NCI-H524 treated with DMSO at 0.1 percent for 48 hours (cell line): ENCODE measurements around the gene OTOP3.

Experiments used
- DNase-seq: peaks from one replicate; lab custom pipeline; 2025; lab: John Stamatoyannopoulos, UW

The OTOP3 gene

DNA sequence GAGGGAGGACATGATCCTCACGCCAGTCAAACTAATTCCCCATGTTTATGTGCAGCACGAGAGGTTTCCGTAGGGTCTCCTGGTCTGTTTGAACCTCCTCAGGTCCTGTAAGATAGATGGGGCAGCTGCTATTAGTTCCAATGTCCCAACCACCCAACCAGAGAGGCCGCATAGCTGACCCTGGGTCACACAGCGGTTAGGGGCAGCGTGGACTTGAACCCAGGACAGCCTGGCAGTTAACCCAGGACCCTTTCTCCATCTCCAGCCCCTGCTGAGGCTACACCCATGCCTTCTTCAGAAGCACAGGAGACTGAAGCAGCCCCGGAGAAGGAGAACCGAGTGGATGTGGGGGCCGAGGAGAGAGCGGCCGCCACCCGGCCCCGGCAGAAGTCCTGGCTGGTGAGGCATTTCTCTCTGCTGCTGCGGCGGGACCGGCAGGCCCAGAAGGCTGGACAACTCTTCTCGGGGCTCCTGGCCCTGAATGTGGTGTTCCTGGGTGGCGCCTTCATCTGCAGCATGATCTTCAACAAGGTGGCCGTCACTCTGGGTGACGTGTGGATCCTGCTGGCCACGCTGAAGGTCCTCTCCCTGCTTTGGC, 5.5 kb downstream of the OTOP3 start:
- DNase-seq, result no peak

DNA sequence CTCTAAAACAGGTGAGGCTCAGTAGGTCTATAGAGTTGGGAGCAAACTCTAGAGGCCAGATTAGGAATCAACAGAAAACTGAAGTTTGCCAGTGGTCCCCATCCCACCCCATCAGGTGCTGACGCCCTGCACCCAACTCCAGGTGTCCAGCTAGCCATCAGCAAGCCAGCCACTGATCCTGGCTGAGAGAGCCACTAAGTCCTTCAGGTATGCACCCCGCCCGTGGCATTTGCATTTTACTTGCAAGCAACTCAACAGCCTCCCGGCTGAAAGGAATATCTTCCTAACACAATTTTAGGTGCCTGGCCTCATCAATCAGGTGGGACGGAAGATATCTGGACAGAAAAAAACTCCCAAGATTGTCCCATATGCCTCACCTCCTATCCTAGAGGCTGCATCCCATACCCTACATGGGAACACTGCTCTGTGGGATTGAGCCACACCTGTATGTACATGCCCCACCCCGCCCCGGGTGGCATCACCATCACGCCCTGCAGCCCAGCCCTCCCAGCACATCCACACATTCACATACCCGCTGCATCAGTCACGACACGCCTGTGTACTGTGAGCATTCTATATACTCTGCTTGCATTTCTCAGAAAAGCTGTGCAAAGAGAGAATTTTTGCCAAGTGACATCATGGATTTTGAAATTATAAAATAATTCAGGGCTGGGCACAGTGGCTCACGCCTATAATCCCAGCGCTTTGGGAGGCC, 8.3 kb downstream of the OTOP3 start:
- DNase-seq, result no peak

DNA sequence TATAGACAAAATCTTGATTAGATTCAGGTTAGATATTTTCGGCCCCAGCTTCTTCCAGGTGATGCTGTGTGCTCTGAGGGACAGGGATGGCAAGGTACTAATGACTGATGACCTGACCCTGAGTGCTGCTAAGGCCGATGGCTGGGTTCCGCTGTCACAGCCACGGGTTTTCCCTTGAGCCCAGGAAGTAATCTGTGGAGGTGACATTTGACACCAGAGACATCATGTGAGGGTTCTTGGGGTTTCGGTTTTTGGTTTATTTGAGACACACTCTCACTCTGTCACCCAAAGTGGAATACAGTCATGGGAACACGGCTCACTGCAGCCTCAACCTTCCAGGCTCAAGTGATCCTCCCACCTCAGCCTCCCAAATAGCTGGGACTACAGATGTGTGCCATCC, 9.8 kb downstream of the OTOP3 start:
- no peak for DNase-seq

DNA sequence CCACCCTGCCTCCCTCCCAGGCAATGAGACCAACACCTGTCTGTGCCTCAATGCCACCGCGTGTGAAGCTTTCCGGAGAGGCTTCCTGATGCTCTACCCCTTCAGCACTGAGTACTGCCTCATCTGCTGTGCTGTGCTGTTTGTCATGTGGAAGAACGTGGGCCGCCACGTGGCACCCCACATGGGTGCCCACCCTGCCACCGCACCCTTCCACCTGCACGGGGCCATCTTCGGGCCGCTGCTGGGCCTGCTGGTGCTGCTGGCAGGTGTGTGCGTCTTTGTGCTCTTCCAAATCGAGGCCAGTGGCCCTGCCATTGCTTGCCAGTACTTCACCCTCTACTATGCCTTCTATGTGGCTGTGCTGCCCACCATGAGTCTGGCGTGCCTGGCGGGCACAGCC, 10.9 kb downstream of the OTOP3 start:
- DNase-seq, result no peak

DNA sequence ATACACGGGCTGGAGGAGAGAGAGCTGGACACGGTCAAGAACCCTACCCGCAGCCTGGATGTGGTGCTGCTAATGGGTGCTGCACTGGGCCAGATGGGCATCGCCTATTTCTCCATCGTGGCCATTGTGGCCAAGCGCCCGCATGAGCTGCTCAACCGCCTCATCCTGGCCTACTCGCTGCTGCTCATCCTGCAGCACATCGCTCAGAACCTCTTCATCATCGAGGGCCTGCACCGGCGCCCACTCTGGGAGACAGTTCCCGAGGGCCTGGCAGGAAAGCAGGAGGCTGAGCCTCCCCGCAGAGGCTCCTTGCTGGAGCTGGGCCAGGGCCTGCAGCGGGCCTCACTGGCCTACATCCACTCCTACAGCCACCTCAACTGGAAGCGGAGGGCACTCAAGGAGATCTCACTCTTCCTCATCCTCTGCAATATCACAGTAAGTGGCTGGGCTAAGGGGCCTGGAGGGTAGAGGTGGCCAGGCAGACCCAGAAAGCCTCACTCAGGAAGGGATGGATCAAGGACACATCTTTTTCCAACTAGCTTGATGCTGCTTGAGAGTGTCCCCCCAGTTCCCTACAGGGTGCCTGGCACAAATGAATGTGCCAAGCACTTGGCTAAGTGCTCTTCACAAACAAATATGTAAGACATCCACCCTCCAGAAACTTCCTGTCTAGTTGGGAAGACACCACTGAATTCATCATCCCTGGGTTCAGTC, 11.5 kb downstream of the OTOP3 start:
- DNase-seq, result no peak

DNA sequence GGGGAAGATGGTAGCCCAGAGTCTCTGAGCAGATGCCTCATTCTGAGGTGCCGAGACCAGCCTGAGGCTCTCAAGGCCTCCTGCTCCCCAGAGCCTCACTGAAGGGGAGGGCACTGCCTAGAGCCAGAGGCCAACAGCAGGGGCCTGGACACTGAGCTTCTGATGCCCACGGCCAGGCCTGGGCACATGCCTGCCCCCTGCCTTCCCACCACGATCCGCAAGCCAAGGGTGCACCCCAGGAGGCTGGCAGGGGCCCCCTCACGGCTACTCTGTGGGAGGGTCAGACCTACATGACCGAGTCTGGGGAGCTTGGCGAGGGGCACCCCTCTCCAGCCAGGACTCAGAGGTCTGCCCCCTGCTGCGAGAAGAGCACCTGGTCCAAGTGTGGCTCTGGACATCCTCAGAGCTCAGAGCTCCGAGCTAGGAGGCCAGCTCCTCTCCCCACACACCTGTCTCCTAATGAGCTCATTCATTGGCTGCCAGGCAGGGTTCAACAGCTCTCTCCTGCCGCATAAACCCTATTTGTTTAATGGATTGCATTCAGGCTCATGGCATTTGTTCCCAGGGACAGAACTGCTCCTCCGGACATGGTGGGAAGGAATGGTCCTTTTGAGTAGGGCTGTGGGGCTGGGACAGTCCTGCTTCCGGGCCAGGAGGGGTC, 13.9 kb downstream of the OTOP3 start:
- DNase-seq, result no peak

DNA sequence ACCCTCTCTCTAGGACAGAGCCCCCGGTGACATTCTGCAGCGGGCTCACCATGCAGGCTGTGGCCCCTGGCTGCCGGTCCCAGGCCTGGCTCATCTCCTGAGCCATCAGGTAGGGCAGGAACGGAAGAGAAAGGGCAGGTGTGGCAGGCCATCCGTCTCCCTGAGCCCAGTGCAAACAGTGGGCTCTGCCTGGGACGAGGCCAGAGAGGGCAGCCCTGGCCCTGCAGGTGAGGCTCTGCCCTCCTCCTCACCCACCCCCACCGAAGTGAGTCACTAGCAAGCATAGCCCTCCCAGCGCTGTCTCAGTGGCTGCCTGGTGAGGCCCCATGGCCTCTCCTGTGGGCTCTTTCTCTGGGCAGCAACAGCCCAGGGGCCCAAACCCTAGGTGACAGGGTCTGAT, 14.5 kb downstream of the OTOP3 start:
- DNase-seq, result no peak

DNA sequence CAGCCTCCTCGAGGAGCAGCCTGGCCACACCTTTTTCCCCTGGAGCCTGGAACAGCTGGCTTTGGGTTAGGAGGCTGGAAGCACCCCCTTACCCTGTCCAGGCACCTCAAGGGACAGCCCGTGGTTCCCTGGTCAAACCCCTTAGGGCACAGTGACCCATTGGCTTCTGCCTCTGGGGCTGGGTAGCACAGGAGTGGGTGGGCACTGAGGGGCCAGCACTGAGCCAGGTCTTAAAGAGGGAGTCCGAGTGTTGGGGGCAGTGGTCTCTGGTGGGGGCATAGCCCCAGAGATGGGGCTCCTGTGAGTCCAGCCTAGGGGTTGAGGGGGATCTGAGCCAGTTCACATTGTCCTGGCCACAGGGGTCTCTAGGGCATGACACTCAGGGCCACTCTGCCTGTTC, 15.4 kb downstream of the OTOP3 start:
- DNase-seq, result no peak

DNA sequence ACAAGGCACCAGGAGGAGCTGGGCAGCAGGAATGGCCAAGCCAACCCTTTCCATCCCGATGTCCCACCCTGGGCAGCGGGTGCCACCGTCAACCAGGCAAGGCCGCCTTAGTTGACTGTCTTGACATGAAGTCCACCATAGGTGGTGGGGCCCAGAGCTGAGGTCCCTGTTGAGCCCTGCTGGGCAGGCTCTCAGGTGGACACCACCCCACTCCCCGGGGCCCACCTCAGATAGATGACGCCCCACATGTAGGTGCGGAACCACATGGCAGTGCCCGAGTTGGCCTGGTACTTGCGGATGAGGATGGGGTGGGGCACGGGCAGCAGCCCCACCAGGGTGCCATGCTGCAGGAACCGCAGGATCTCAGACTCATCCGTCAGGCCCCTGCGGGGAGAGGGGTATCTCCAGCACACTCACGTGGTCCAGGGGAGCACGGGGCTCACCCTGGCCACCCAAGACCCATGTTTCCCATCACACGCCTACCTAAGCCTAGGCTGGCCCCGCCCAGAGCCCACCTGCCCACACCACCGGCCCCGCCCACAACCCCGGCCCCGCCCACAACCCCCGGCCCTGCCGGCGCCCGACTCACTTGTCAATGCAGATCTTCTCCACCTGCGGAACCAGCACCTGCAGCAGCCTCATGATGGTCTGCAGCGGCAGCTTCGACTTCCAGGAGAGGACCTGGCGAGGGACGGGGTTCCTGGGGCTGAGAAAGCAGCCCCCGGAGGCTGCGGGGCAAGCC, 16.2 kb downstream of the OTOP3 start:
- no peak for DNase-seq

DNA sequence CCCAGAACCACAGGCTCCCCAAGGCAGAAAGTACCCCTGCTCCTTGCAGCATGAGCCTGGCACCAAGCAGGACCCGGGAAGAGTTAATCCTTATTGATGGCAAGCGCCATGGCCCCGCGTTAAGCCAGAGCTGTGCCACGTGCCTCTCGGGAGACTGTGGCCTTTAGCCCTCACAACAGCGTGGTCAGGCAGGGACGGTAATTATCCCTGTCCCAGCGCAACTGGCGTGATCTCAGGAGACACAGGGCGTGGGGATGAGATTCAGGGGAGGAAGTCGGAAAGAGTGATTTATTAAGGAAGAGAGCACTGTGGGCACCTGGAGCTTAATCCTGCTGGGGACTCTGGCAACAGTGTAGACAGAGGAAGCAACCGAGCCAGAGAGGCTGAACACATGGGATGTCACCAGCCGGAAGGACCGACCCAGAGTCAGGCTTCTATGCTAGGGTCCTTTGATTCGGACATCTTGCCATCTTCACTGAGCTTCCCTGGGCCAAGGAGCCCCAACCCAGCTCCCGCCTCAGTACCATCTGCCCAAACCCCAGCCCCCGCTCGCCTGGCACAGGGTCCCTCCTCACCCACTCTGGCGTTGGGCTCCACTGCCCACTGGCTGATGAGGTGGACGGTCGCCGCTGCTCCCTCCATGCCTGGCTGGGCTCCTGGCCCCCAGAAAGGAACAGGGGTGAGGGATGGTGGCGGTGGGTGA, 16.9 kb downstream of the OTOP3 start:
- no peak for DNase-seq

DNA sequence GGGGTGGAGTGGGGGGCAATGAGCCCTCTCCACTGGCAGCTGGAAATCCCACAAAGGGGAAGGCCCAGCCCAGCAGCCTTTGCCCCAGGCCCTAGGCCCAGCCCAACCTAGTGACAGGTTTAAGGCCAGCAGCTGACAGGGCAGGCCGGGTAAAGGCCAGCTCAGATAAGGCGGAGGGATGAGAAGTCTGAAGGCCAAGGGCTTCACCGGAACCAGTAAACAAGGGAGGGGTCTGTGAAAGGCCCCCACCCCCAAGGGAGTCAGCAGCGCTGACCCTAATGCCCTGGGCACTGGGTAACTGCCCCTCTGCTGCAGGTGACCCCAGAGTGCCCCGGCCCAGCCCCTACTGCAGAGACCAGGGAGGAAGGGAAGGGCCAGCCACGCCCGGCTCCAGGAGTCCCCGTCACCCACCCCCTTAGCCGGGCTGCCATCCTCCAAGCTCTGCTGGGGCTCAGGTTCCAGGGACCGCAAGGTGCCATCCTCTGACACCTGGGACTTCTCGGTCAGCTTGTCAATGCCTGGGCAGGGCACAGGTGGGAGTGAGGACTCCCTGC, 17.5 kb downstream of the OTOP3 start:
- DNase-seq, result no peak

DNA sequence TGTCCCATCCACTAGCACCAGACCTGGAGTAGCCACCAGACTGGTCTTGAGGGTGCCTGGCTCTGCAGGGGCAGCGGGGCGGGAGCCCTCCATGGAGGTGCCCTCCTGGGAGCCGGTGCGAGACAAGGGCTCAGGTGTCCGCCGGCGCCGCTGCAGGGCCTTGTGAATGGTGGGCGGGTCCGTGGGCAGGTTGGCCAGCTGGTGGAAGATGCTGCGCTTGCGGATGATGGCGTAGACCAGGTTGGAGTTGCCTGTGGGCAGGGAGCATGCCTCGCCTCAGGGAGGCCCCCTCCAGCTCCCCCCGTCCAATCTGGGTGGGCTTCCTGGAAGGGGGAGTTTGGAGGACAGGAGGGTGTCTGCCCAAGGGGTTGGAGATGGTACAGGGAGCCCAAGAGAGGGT, 18.4 kb downstream of the OTOP3 start:
- no peak for DNase-seq

DNA sequence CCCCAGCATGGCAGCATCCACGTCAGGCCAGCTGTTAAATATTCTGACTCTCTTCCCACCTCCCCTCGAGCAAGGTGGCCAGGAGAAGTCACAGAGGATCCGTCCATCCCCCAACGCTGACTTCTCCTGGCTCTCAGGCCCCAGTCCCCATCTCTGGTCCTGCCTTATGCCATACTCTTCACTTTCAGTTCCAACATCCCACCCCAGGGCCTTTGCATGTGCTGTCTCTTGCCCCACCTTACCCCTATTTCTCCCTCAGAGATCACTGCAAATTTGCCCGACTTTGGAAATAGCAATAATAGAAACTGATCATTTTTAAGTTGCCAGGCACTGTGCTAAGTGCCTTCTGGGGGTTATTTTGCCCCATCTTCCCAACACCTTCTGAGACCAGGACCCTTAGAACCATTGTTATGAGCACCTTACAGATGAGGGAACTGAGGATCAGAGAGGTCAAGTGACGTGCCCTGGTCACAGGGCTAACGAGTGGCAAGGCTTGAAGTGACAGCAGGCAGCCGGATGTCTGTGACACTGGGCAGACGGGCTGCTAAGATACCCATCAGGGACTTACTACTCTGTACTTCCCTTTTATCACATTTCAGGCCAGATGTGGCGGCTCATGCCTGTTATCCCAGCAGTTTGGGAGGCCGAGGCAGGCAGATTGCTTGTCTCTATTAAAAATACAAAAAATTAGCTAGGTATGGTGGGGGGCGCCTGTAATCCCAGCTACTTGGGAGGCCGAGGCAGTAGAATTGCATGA, 19.1 kb downstream of the OTOP3 start:
- DNase-seq, result no peak

DNA sequence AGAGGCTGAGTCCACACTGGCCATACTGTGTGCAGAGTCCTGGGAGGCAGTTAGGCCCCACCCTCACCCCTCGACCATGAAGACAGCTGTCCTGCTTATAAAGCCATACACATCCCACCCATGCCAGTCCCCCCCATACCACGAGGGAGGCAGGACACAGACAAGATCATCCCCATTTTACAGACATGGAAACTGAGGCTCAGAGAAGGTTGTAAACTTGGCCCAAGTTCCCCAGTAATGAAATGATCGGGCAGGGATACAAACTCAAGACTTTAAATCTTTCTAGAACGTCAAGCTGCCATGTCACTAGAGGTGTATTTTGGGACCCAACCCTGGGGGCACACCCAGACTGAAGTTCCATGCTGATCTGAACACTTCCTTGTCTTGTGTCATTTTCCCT, 20.4 kb downstream of the OTOP3 start:
- DNase-seq, result no peak

DNA sequence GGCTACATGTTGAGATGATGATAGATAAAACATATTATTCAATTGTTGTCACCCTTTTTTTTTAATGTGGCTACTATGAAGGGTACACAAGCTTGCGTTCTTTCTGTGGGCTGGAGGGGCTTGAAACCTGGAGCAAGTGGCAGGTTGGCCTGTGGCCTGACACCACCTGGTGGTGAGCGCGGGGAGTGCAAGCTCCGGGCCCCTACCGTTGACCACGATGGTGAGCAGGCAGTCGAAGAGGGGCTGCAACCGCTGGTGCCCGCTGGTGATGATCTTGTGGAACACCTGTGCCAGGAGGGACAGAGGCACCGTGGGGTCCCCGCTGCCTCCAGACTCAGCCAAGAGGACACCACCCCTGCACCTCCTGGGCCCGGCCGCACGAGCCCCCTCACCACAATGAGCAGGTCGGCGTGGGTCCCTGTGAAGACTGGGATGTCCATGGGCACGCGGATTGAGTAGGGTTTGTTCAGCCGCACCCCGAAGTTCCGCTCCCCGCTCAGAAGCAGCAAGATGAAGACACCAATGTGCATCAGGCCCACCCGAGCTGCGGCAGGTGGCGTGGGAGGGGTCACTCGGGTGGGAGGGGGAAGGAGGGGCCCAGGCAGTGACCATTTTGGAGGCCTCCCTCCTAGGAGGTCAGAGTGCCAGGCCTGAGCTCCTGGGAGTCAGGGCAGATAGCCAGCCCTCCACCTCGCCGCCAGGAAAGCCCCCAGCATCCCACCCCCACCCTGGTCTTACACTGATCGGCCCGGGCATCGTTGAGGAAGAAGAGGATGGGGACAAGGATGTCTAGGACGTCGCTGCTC, 22.4 kb downstream of the OTOP3 start:
- no peak for DNase-seq

DNA sequence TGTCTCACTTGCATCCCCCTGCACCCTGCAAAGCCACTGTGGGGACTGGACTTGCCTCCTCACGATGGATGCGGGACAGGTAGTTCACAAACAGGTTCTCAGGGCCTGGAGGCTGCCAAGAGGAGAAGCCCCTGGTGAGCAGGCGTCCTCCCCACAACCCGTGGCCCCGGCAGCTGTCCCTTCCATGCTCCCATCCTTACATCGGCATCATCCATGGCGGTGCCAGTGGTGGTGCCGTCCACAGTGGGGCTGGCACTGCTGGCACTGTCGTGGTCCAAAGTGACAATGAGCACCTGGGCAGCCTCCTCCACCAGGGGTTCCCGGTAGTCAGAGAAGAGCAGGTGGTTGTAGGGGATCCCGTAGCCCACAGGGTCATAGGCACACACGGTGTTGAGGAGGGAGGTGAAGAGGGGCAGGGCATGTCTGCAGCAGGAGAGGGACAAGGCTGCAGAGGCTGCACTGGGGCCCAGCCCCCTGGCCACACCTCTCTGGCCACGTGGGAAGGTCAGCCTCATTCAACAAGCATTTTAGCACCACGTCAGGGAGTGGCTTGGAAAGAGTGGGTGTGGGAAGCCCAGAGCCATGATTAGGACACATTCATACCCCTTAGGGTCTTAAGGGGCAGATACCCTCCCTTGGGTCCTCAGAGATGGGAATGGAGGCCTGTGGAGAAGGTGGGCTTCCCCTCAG, 24.3 kb downstream of the OTOP3 start:
- no peak for DNase-seq

DNA sequence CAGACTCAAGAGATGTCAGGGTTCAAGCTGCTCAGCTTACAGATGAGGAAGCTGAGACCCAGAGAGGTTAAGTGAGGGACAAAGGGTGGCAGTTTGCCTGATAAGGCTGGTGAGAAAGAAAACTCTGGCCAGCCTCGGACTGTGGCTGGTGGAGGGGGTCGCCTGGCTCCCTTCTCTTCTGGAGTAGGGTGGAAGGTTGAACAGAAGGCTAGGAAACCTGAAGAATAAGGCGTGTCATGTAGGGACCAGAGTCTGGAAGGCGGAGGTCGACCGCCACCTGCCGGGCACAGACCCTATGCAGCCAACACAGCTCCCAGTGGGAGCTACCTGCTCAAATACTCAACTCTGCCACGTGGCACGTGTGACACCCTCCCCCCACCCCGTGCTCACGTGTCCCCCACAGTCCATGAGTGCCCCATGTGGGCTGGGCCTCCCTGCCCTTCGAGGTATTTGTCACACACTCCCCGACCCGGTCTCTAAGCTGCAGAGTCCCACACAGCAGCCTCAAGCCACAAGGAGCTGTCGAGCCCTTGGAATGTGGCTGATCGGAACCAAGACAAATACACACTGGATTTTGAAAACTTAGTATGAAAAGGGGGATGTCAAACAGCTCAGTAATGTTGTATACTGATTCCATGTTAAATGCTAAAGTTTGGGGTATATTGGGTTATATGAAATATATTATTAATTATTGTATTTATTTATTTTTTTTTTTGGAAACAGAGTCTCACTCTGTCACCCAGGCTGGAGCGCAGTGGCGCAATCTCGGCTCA, 25.1 kb downstream of the OTOP3 start:
- DNase-seq, result peak; percentile 91

DNA sequence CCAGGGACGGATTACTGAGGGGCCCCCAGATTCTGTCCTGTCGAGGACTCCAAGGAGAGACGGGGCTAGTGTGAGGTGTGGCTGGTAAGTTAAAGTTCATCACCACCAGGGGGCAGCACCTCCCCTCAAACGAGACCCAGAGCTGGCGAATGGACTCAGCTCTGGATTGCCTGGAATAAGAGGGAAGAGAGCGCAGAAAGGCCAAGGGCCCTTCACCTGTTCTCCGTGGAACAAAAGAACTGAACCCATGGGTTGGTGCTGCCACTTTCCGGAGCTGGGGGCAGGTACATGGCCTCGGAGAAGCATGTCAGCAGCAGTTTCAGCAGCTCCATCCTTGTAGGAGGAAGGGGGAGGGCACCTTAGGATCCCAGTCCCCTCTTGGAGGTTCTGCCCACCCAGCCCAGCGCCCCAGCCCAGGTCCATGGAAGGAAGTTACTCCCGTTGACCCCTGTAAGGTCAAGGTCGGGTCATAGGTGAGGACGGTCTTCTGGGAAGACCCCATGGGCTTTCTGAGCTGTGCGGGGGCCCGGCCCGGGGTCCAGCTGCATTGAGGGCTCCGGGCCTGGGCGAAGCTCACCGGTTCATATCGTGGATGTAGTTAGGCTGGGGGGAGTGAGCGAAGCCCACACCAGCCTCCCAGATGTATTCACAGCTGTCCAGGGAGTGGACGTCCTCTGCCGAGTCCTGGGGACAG, 26.1 kb downstream of the OTOP3 start:
- DNase-seq, result peak; percentile 67
